ENCODE measurements around the gene HPGDS. TPM values are rescaled to one million over a fixed set of nuclear protein-coding genes. Genes with fewer than 3 reads are reported as not detected.

Gene HPGDS
- total RNA-seq, 2 experiments from 2014 or later = not detected

DNA sequence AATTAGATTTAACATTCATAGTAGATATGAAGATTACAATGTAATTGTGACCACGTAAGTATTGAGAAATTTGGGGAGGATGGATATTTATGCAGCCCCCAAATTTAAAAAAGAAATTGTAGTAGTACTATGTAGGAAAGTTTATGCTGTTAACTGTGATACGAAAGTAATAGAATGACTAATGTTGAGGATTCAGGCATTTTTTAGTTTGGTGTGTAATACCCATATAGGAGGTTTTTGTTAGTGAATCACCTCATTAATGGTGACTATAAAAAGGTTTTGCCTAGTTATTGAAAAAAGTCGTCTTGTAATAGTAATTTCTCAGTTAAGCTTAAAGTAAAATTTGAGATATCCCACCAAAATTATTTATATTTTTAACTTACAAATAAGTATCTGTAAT, 67.7 kb downstream of the HPGDS start:
- ChIA-PET CTCF (interaction anchor here (0.7 to 1.1 kb wide), 2 partner anchors 8 to 444 kb away, joined by 3 to 5 read pairs; no protein-coding TSS in a partner anchor), POLR2A (no interaction called here)
- Mint-ChIP-seq H3K4me1 (ENCODE audit: low read depth) (no peaks in the 10 kb centered on the region), H3K9me3 (no peaks in the 10 kb centered on the region), H3K27ac (no peak overlapping the region), H3K36me3 (ENCODE audit: low read depth) (peaks cover 68% of the 10 kb centered on the region), H3K4me3 (no peak overlapping the region), H3K27me3 (no peaks in the 10 kb centered on the region)
- H3K36me3 ChIP-seq (ENCODE audit: insufficient read depth, low read length) = peaks cover 70% of the 10 kb centered on the region
- ATAC-seq (ENCODE audit: poor library complexity) = no peak
- H3K4me3 ChIP-seq (ENCODE audit: low read length) = no peak overlapping the region
- no peak for DNase-seq
- no peaks in the 10 kb centered on the region for H3K27me3 ChIP-seq (ENCODE audit: control insufficient read depth in 1 of 2, insufficient read depth in 2 of 2, low read length in 2 of 2)
- TF ChIP-seq, protein P1, sequence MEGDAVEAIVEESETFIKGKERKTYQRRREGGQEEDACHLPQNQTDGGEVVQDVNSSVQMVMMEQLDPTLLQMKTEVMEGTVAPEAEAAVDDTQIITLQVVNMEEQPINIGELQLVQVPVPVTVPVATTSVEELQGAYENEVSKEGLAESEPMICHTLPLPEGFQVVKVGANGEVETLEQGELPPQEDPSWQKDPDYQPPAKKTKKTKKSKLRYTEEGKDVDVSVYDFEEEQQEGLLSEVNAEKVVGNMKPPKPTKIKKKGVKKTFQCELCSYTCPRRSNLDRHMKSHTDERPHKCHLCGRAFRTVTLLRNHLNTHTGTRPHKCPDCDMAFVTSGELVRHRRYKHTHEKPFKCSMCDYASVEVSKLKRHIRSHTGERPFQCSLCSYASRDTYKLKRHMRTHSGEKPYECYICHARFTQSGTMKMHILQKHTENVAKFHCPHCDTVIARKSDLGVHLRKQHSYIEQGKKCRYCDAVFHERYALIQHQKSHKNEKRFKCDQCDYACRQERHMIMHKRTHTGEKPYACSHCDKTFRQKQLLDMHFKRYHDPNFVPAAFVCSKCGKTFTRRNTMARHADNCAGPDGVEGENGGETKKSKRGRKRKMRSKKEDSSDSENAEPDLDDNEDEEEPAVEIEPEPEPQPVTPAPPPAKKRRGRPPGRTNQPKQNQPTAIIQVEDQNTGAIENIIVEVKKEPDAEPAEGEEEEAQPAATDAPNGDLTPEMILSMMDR (IDR thresholded peaks at IDR 0.05) = no peak
- intact Hi-C loops (cut with DNase I, micrococcal nuclease) = no loop called here
- no peaks in the 10 kb centered on the region for H3K4me1 ChIP-seq (ENCODE audit: insufficient read depth, low read length)
- no peaks in the 10 kb centered on the region for H3K9me3 ChIP-seq (ENCODE audit: control insufficient read depth in 1 of 2, insufficient read depth in 1 of 2, low read length in 2 of 2)
- H3K27ac ChIP-seq (ENCODE audit: low read depth in 1 of 2, low read length in 2 of 2) = no peak overlapping the region

DNA sequence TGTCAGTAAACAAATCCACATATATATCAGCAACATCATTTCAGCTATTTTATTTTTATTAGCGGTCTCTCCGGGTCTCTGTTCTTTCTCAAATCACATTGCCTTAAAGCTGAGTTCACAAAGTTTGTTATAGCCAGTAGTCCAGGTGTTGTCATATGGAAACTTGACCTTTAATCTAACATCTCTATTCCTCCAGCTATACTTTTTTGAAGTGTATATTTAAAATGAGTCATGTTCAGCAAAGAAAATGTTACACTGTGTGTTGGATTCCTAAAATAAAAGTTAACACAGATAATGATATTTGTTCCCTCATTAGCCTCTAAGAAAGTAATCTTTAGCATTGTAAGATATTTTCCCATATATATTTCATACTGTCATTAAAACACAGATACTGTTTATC, 71.4 kb downstream of the HPGDS start:
- ChIA-PET POLR2A (no interaction called here), CTCF (no interaction called here)
- Mint-ChIP-seq H3K27me3 (no peaks in the 10 kb centered on the region), H3K36me3 (ENCODE audit: low read depth) (peaks cover 62% of the 10 kb centered on the region), H3K4me1 (ENCODE audit: low read depth) (no peaks in the 10 kb centered on the region), H3K9me3 (no peaks in the 10 kb centered on the region), H3K4me3 (no peak overlapping the region), H3K27ac (no peak overlapping the region)
- H3K4me3 ChIP-seq (ENCODE audit: low read length) = no peak overlapping the region
- intact Hi-C loops (cut with DNase I, micrococcal nuclease) = no loop called here
- TF ChIP-seq, protein P1 (IDR thresholded peaks at IDR 0.05) = no peak
- no peaks in the 10 kb centered on the region for H3K27me3 ChIP-seq (ENCODE audit: control insufficient read depth in 1 of 2, insufficient read depth in 2 of 2, low read length in 2 of 2)
- ATAC-seq (ENCODE audit: poor library complexity) (no peak), DNase-seq (no peak)
- H3K36me3 ChIP-seq (ENCODE audit: insufficient read depth, low read length) = peaks cover 45% of the 10 kb centered on the region
- H3K4me1 ChIP-seq (ENCODE audit: insufficient read depth, low read length) = no peaks in the 10 kb centered on the region
- no peaks in the 10 kb centered on the region for H3K9me3 ChIP-seq (ENCODE audit: control insufficient read depth in 1 of 2, insufficient read depth in 1 of 2, low read length in 2 of 2)
- no peak overlapping the region for H3K27ac ChIP-seq (ENCODE audit: low read depth in 1 of 2, low read length in 2 of 2)

GRCh38 chr4:94267037-94267436, 75.6 kb downstream of the HPGDS start:
- no peak for ATAC-seq (ENCODE audit: poor library complexity)
- H3K36me3 ChIP-seq (ENCODE audit: insufficient read depth, low read length) = peaks cover 31% of the 10 kb centered on the region

More at GRCh38 chr4:94267037-94267436, 75.6 kb downstream of the HPGDS start:
- no peaks in the 10 kb centered on the region for H3K9me3 Mint-ChIP-seq
- Histone ChIP-seq H3K4me3 (ENCODE audit: low read length) (no peak overlapping the region), H3K9me3 (ENCODE audit: control insufficient read depth in 1 of 2, insufficient read depth in 1 of 2, low read length in 2 of 2) (no peaks in the 10 kb centered on the region), H3K4me1 (ENCODE audit: insufficient read depth, low read length) (no peaks in the 10 kb centered on the region), H3K27ac (ENCODE audit: low read depth in 1 of 2, low read length in 2 of 2) (no peak overlapping the region), H3K27me3 (ENCODE audit: control insufficient read depth in 1 of 2, insufficient read depth in 2 of 2, low read length in 2 of 2) (no peaks in the 10 kb centered on the region)
- no peaks in the 10 kb centered on the region for H3K4me1 Mint-ChIP-seq (ENCODE audit: low read depth)
- ChIA-PET POLR2A (no interaction called here), CTCF (interaction anchor here (1.3 kb wide), 1 partner anchor 8 kb away, joined by 5 read pairs; no protein-coding TSS in a partner anchor)
- peaks cover 61% of the 10 kb centered on the region for H3K36me3 Mint-ChIP-seq (ENCODE audit: low read depth)
- intact Hi-C loops (cut with DNase I, micrococcal nuclease) = no loop called here
- TF ChIP-seq, protein P1 (IDR thresholded peaks at IDR 0.05) = no peak
- no peak overlapping the region for H3K4me3 Mint-ChIP-seq
- no peak for DNase-seq
- H3K27me3 Mint-ChIP-seq = no peaks in the 10 kb centered on the region
- H3K27ac Mint-ChIP-seq = no peak overlapping the region

Data from CD4-positive, alpha-beta T cell (primary cell).